HEK293 (cell line): ENCODE results near the gene EXD2.

Experiments
- CTCF ChIA-PET: fragments of 350-600 bp; formaldehyde crosslinking; extraction: SDS; loops from one replicate; lab custom pipeline; 2021; ENCODE audit warnings: antibody characterized with exemption; lab: Yijun Ruan, JAX
- POLR2A ChIA-PET: fragments of 300-600 bp; formaldehyde crosslinking; extraction: SDS; loops from one replicate; lab custom pipeline; 2020; ENCODE audit warnings: antibody characterized with exemption, inconsistent platforms; lab: Yijun Ruan, JAX
- H3K27ac ChIP-seq: fragments of 200-500 bp; sonication (Bioruptor generic); 2 replicates; pipeline ENCODE4 v1.5.1; 2014; ENCODE audit warnings: low read depth, low read length, control low read depth, inconsistent platforms; ENCODE audit errors: extremely low read depth
- H3K36me3 ChIP-seq, 2 experiments: fragments of 200-500 bp in 1 of 2; sonication (Bioruptor generic) in 1 of 2; 1 replicate in 1 of 2; 2 replicates in 1 of 2; pipeline ENCODE4 v1.5.1; 2014 to 2017; ENCODE audit warnings: inconsistent platforms in 2 of 2, low read length in 2 of 2; ENCODE audit not compliant: control insufficient read depth in 2 of 2, insufficient read depth in 1 of 2
- H3K4me1 ChIP-seq: fragments of 200-500 bp; sonication (Bioruptor generic); 2 replicates; pipeline ENCODE4 v1.5.1; 2014; ENCODE audit warnings: mild to moderate bottlenecking, low read length, inconsistent platforms; ENCODE audit not compliant: control insufficient read depth, insufficient read depth
- H3K4me3 ChIP-seq: 2 replicates; pipeline ENCODE4 v1.5.1; 2011; ENCODE audit warnings: low read depth, mild to moderate bottlenecking, control low read depth, low read length, moderate library complexity
- H3K9me3 ChIP-seq: fragments of 200-500 bp; sonication (Bioruptor generic); 2 replicates; pipeline ENCODE4 v1.5.1; 2014; ENCODE audit warnings: low read depth, low read length, inconsistent platforms; ENCODE audit not compliant: control insufficient read depth, insufficient read depth
- CTCF ChIP-seq: fragments of 450-650 bp; formaldehyde crosslinking; IDR thresholded peaks from 2 replicates; pipeline ENCODE4 v1.5.1; 2016; ENCODE audit warnings: missing biosample characterization, missing genetic modification characterization
- GLI2 ChIP-seq: fragments of 450-650 bp; formaldehyde crosslinking; IDR thresholded peaks from 2 replicates; pipeline ENCODE4; 2017; ENCODE audit warnings: missing biosample characterization, missing genetic modification characterization, low read depth, borderline replicate concordance
- KLF7 ChIP-seq: fragments of 450-650 bp; formaldehyde crosslinking; IDR thresholded peaks from 2 replicates; pipeline ENCODE4 v1.5.1; 2016; ENCODE audit warnings: missing biosample characterization, missing genetic modification characterization, borderline replicate concordance
- PRDM1 ChIP-seq: fragments of 450-650 bp; formaldehyde crosslinking; IDR thresholded peaks from 2 replicates; pipeline ENCODE4; 2016; ENCODE audit warnings: missing biosample characterization, missing genetic modification characterization
- RBAK ChIP-seq: fragments of 450-650 bp; formaldehyde crosslinking; IDR thresholded peaks from 2 replicates; pipeline ENCODE4 v1.5.1; 2016; ENCODE audit warnings: missing biosample characterization, missing genetic modification characterization
- SCRT2 ChIP-seq: fragments of 450-650 bp; formaldehyde crosslinking; IDR thresholded peaks from 2 replicates; pipeline ENCODE4 v1.5.1; 2016; ENCODE audit warnings: missing biosample characterization, missing genetic modification characterization
- TCF7L2 ChIP-seq: IDR thresholded peaks from 2 replicates; pipeline ENCODE4 v1.6.1; 2011; ENCODE audit warnings: low read depth, mild to moderate bottlenecking, inconsistent platforms, low read length, moderate library complexity, borderline replicate concordance
- WT1 ChIP-seq: fragments of 450-650 bp; formaldehyde crosslinking; IDR thresholded peaks from 2 replicates; pipeline ENCODE4 v1.5.1; 2016; ENCODE audit warnings: missing biosample characterization, missing genetic modification characterization
- ZNF23 ChIP-seq: fragments of 450-650 bp; formaldehyde crosslinking; IDR thresholded peaks from 2 replicates; pipeline ENCODE4 v1.5.1; 2016; ENCODE audit warnings: missing biosample characterization, missing genetic modification characterization, borderline replicate concordance
- ZNF266 ChIP-seq: fragments of 450-650 bp; formaldehyde crosslinking; IDR thresholded peaks from 2 replicates; pipeline ENCODE4 v1.5.1; 2016; ENCODE audit warnings: missing biosample characterization, missing genetic modification characterization, low read depth
- ZNF292 ChIP-seq: fragments of 450-650 bp; formaldehyde crosslinking; IDR thresholded peaks from 2 replicates; pipeline ENCODE4 v1.5.1; 2016; ENCODE audit warnings: low read depth, missing biosample characterization, missing genetic modification characterization, borderline replicate concordance
- ZNF324 ChIP-seq: fragments of 450-650 bp; formaldehyde crosslinking; IDR thresholded peaks from 2 replicates; pipeline ENCODE4 v1.5.1; 2016; ENCODE audit warnings: missing biosample characterization, missing genetic modification characterization
- ZNF404 ChIP-seq: fragments of 450-650 bp; formaldehyde crosslinking; IDR thresholded peaks from 2 replicates; pipeline ENCODE4 v1.5.1; 2017; ENCODE audit warnings: missing biosample characterization, missing genetic modification characterization
- ZNF433 ChIP-seq: fragments of 450-650 bp; formaldehyde crosslinking; IDR thresholded peaks from 2 replicates; pipeline ENCODE4 v1.5.1; 2016; ENCODE audit warnings: missing biosample characterization, missing genetic modification characterization, low read depth
- ZNF549 ChIP-seq: fragments of 450-650 bp; IDR thresholded peaks from 2 replicates; pipeline ENCODE4 v1.5.1; 2018; ENCODE audit warnings: missing biosample characterization, missing genetic modification characterization, mild to moderate bottlenecking, inconsistent platforms, moderate library complexity
- ZNF610 ChIP-seq: fragments of 450-650 bp; formaldehyde crosslinking; IDR thresholded peaks from 2 replicates; pipeline ENCODE4 v1.5.1; 2016; ENCODE audit warnings: missing biosample characterization, missing genetic modification characterization, borderline replicate concordance
- ZNF704 ChIP-seq: fragments of 450-650 bp; formaldehyde crosslinking; IDR thresholded peaks from 2 replicates; pipeline ENCODE4 v1.5.1; 2016; ENCODE audit warnings: missing biosample characterization, missing genetic modification characterization
- ZNF843 ChIP-seq: fragments of 450-650 bp; formaldehyde crosslinking; IDR thresholded peaks from 2 replicates; pipeline ENCODE4 v1.5.1; 2016; ENCODE audit warnings: missing biosample characterization, missing genetic modification characterization
- ZSCAN18 ChIP-seq: fragments of 450-650 bp; formaldehyde crosslinking; IDR thresholded peaks from 2 replicates; pipeline ENCODE4 v1.5.1; 2016; ENCODE audit warnings: missing biosample characterization, missing genetic modification characterization
- TF ChIP-seq, protein P1 (sequence below): fragments of 450-650 bp; formaldehyde crosslinking; IDR thresholded peaks from 2 replicates; pipeline ENCODE4 v1.5.1; 2016; ENCODE audit warnings: missing biosample characterization, missing genetic modification characterization
- TF ChIP-seq, protein P2 (sequence below): fragments of 450-650 bp; formaldehyde crosslinking; IDR thresholded peaks from 2 replicates; pipeline ENCODE4 v1.5.1; 2016; ENCODE audit warnings: missing biosample characterization, missing genetic modification characterization
- TF ChIP-seq, protein P3 (sequence below): sonication (generic); formaldehyde crosslinking; IDR thresholded peaks from 2 replicates; pipeline ENCODE4 v1.8.1; 2022; ENCODE audit warnings: mild to moderate bottlenecking, moderate library complexity, missing genetic modification reagents

The EXD2 gene

GRCh38 chr14:69234106-69234505, 42.8 kb downstream of the EXD2 start (continued):
- TF ChIP-seq, protein P1, sequence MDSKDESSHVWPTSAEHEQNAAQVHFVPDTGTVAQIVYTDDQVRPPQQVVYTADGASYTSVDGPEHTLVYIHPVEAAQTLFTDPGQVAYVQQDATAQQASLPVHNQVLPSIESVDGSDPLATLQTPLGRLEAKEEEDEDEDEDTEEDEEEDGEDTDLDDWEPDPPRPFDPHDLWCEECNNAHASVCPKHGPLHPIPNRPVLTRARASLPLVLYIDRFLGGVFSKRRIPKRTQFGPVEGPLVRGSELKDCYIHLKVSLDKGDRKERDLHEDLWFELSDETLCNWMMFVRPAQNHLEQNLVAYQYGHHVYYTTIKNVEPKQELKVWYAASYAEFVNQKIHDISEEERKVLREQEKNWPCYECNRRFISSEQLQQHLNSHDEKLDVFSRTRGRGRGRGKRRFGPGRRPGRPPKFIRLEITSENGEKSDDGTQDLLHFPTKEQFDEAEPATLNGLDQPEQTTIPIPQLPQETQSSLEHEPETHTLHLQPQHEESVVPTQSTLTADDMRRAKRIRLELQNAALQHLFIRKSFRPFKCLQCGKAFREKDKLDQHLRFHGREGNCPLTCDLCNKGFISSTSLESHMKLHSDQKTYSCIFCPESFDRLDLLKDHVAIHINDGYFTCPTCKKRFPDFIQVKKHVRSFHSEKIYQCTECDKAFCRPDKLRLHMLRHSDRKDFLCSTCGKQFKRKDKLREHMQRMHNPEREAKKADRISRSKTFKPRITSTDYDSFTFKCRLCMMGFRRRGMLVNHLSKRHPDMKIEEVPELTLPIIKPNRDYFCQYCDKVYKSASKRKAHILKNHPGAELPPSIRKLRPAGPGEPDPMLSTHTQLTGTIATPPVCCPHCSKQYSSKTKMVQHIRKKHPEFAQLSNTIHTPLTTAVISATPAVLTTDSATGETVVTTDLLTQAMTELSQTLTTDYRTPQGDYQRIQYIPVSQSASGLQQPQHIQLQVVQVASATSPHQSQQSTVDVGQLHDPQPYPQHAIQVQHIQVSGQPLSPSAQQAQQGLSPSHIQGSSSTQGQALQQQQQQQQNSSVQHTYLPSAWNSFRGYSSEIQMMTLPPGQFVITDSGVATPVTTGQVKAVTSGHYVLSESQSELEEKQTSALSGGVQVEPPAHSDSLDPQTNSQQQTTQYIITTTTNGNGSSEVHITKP (tag by site-specific recombination), result no peak

DNA sequence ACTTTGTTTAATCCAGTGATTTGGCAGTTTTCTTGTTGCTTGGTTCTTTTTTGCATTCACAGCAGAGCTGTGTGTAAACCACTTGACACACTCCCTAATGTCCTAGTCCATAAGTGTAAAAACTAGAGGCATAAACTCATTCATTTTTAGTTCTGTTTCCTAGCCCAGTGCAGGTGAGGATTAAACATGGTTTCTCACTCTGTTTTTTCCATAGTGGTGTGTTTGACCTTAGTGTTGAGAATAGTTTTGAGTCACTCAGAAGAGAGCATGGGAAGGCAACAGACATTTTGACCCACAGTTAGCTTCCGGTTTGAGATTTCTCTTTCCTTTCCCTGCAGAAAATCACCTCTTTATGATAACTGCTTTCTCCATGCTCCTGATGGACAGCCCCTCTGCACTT, 44.4 kb downstream of the EXD2 start:
- POLR2A ChIA-PET, result no interaction called here
- H3K9me3 ChIP-seq, result no peaks in the 10 kb centered on the region
- H3K4me1 ChIP-seq, result no peaks in the 10 kb centered on the region
- CTCF ChIA-PET, result interaction anchor here (0.6 to 1.0 kb wide), 3 partner anchors 26 to 268 kb away, joined by 3 read pairs; no protein-coding TSS in a partner anchor
- no peak overlapping the region for H3K4me3 ChIP-seq
- H3K36me3 ChIP-seq, result peaks cover 35 to 70% of the 10 kb centered on the region in 2 experiments
- TF ChIP-seq PRDM1 (tag by site-specific recombination), result no peak
- TF ChIP-seq ZNF324, result no peak
- TF ChIP-seq CTCF, result no peak
- TF ChIP-seq ZNF266 (tag by site-specific recombination), result no peak
- TF ChIP-seq WT1, result no peak
- TF ChIP-seq, protein P2, sequence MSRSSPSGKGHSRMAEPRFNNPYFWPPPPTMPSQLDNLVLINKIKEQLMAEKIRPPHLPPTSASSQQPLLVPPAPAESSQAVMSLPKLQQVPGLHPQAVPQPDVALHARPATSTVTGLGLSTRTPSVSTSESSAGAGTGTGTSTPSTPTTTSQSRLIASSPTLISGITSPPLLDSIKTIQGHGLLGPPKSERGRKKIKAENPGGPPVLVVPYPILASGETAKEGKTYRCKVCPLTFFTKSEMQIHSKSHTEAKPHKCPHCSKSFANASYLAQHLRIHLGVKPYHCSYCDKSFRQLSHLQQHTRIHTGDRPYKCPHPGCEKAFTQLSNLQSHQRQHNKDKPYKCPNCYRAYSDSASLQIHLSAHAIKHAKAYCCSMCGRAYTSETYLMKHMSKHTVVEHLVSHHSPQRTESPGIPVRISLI (tag by site-specific recombination), result no peak
- TF ChIP-seq GLI2 (tag by site-specific recombination), result no peak
- no peak for TF ChIP-seq ZNF549 (tag by site-specific recombination)
- TF ChIP-seq TCF7L2, result no peak
- TF ChIP-seq KLF7 (tag by site-specific recombination), result no peak
- TF ChIP-seq ZNF404 (tag by site-specific recombination), result no peak
- TF ChIP-seq ZNF843 (tag by site-specific recombination), result no peak
- TF ChIP-seq ZSCAN18, result no peak
- no peak for TF ChIP-seq ZNF23
- H3K27ac ChIP-seq, result no peak overlapping the region

DNA sequence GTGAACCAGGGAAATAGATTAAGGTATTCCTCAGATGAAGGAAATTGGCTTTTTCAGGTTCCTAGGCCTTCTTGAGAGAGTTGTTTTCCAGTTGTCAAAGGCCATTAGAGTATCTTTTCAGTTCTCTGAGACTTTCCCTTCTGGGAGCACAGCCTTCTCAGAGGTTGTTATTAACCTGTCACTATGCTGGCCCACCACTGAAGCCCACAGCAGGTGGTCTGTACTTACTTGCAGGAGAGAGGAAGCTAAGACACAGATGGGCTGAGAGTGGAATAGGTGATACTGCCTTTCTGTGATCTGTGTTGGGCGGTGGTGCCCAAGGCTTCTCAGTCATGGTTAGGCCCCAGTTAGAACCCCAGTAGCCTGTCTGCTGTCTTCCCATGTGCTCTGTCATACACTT, 45.8 kb downstream of the EXD2 start:
- ChIA-PET CTCF (interaction anchor here (1.6 kb wide), 1 partner anchor 108 kb away, joined by 4 read pairs; no protein-coding TSS in a partner anchor), POLR2A (no interaction called here)
- Histone ChIP-seq H3K36me3 (peaks cover 26 to 75% of the 10 kb centered on the region in 2 experiments), H3K4me3 (no peak overlapping the region), H3K4me1 (no peaks in the 10 kb centered on the region), H3K27ac (no peak overlapping the region), H3K9me3 (no peaks in the 10 kb centered on the region)
- TF ChIP-seq RBAK (tag by site-specific recombination), result no peak
- TF ChIP-seq SCRT2 (tag by site-specific recombination), result no peak
- no peak for TF ChIP-seq ZNF433 (tag by site-specific recombination)
- TF ChIP-seq, protein P3, sequence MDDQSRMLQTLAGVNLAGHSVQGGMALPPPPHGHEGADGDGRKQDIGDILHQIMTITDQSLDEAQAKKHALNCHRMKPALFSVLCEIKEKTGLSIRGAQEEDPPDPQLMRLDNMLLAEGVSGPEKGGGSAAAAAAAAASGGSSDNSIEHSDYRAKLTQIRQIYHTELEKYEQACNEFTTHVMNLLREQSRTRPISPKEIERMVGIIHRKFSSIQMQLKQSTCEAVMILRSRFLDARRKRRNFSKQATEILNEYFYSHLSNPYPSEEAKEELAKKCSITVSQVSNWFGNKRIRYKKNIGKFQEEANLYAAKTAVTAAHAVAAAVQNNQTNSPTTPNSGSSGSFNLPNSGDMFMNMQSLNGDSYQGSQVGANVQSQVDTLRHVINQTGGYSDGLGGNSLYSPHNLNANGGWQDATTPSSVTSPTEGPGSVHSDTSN, result no peak
- no peak for TF ChIP-seq ZNF292 (tag by site-specific recombination)
- no peak for TF ChIP-seq ZNF610 (tag by site-specific recombination)
- no peak for TF ChIP-seq ZNF704
